Adrenal gland (tissue), 12 donors: ENCODE data around the gene SLC3A2. TPM values are rescaled to one million over a fixed set of nuclear protein-coding genes. Genes with fewer than 3 reads are reported as not detected.

Experiments
- DNase-seq, 7 donors: peaks; one replicate each; pipeline ENCODE4 v3.0.0-alpha.2; 2019 to 2020
- H3K27ac ChIP-seq, 5 donors: fragments of 200-600 bp; sonication (generic) in 4 of 5; 1 replicate in 3 of 5; 2 replicates in 2 of 5; pipeline versions ENCODE4 v1.5.1 to v1.8.0; 2016 to 2020; ENCODE audit warnings: mild to moderate bottlenecking in 1 of 5
- H3K27me3 ChIP-seq: fragments of 200-600 bp; 2 replicates; pipeline ENCODE4 v1.8.0; 2021
- H3K36me3 ChIP-seq, 2 donors: fragments of 200-600 bp; replicated peaks in 1 of 2; 1 replicate in 1 of 2; 2 replicates in 1 of 2; pipeline versions ENCODE4 v1.5.1 to v1.8.0; 2018 to 2022
- H3K4me1 ChIP-seq, 2 donors: fragments of 200-600 bp; replicated peaks in 1 of 2; 1 replicate in 1 of 2; 2 replicates in 1 of 2; pipeline versions ENCODE4 v1.5.1 to v1.8.0; 2018 to 2021
- H3K4me3 ChIP-seq, 4 donors: fragments of 200-600 bp; sonication (generic) in 3 of 4; one replicate each; pipeline ENCODE4 v1.5.1; 2016 to 2018
- H3K9me3 ChIP-seq, 3 donors: fragments of 200-600 bp; sonication (generic) in 1 of 3; replicated peaks in 1 of 3; 1 replicate in 2 of 3; 2 replicates in 1 of 3; pipeline versions ENCODE4 v1.5.1 to v1.8.0; 2016 to 2021
- CTCF ChIP-seq, 6 experiments: fragments of 450-650 bp in 4 of 6; fragments of 200-600 bp in 2 of 6; sonication (generic) in 1 of 6; IDR thresholded peaks; 1 replicate in 5 of 6; 2 replicates in 1 of 6; pipeline versions ENCODE4 v1.5.1 to v1.8.0; 2016 to 2021; ENCODE audit warnings: antibody characterized with exemption in 6 of 6, mild to moderate bottlenecking in 2 of 6, moderate library complexity in 1 of 6
- POLR2A ChIP-seq, 2 donors: fragments of 450-650 bp; IDR thresholded peaks; one replicate each; pipeline ENCODE4 v1.6.1; 2017; ENCODE audit warnings: antibody characterized with exemption in 2 of 2, mild to moderate bottlenecking in 2 of 2, moderate library complexity in 1 of 2
- WGBS, 4 donors: extraction: QIAGEN DNeasy Blood & Tissue Kit in 2 of 4; methylation state at CpG; one replicate each; pipeline versions ENCODE4 v1.1.5 to v1.1.7; 2013 to 2017; 5-methylcytosine and 5-hydroxymethylcytosine counted together
- intact Hi-C, 2 donors: fragments of 100-400 bp; cut with DNase I; formaldehyde crosslinking; loops; one replicate each; pipeline versions ENCODE4 v1.14.1 to v1.15.0; 2022 to 2023
- polyA plus RNA-seq, 3 donors: library from polyadenylated mRNA; stranded (reverse); fragments of 200-250 nt in 2 of 3; fragments of 350-450 nt in 1 of 3; fragmentation: Illumina TruSeq in 1 of 3; extraction: RNeasy Lipid Tissue Mini Kit (QIAGEN cat#74804) in 1 of 3; gene quantifications; one replicate each; pipeline ENCODE4 v1.2.3, GENCODE V29; 2013 to 2014
- total RNA-seq, 9 donors: library from RNA; depleted of rRNA in 4 of 9; stranded (reverse); fragments of >200 nt in 4 of 9; fragments of 120-200 nt in 1 of 9; fragmentation: NEBNext Ultra II Directional in 1 of 9; extraction: Animal tissue kit (Norgen Biotek cat#: 25700) in 1 of 9; gene quantifications; one replicate each; pipeline versions ENCODE4 v1.1.0 to v1.2.4, GENCODE V29; 2013 to 2023
- donor health status: healthy with polysubstance abuse.
- donor health status: Bipolar disorder and iron deficiency.
- donor health status: DM: yes; HTN: yes; CAD: no.
- donor health status: DM: no; HTN: no; CAD: no.
- donor health status: DM: no; HTN: no; CAD: no.
- donor health status: DM: yes; HTN: yes; CAD: no.

The SLC3A2 gene
- total and polyA plus RNA-seq, 12 donors, result 103 to 398 (median 164) TPM

GRCh38 chr11:62917906-62918502, 37.3 kb downstream of the SLC3A2 start:
- 88 to 94% (median 91%) methylated on average over 11 of the region's 11 CpGs for WGBS, 4 donors
- Histone ChIP-seq H3K27ac (no peak overlapping the region), H3K4me3 (no peak overlapping the region), H3K27me3 (peaks cover 7% of the 10 kb centered on the region), H3K36me3 (no peaks in the 10 kb centered on the region), H3K9me3 (no peaks in the 10 kb centered on the region), H3K4me1 (no peaks in the 10 kb centered on the region)
- intact Hi-C loops, result no loop called here
- no peak for DNase-seq
- TF ChIP-seq POLR2A (IDR thresholded peaks at IDR 0.05) (no peak), CTCF (IDR thresholded peaks at IDR 0.05) (no peak)

GRCh38 chr11:62918531-62918930, 37.8 kb downstream of the SLC3A2 start:
- Histone ChIP-seq H3K36me3 (no peaks in the 10 kb centered on the region), H3K4me1 (no peaks in the 10 kb centered on the region), H3K9me3 (no peaks in the 10 kb centered on the region), H3K27me3 (peaks cover 12% of the 10 kb centered on the region), H3K27ac (peak overlapping the region in 1 of 5 donors; percentile 17), H3K4me3 (no peak overlapping the region)
- no peak for DNase-seq
- intact Hi-C loops, result no loop called here
- TF ChIP-seq CTCF (IDR thresholded peaks at IDR 0.05) (no peak), POLR2A (IDR thresholded peaks at IDR 0.05) (no peak)
- 61 to 63% (median 62%) methylated on average over 5 of the region's 5 CpGs for whole genome bisulfite sequencing, 4 donors

GRCh38 chr11:62919476-62919875, 38.8 kb downstream of the SLC3A2 start:
- Histone ChIP-seq H3K4me3 (no peak overlapping the region), H3K27ac (peak overlapping the region in 1 of 5 donors; percentile 17), H3K4me1 (peaks cover 0 to 6% of the 10 kb centered on the region in 2 donors), H3K27me3 (peaks cover 19% of the 10 kb centered on the region), H3K9me3 (no peaks in the 10 kb centered on the region), H3K36me3 (no peaks in the 10 kb centered on the region)
- no peak for DNase-seq
- TF ChIP-seq CTCF (IDR thresholded peaks at IDR 0.05), result no peak
- TF ChIP-seq POLR2A (IDR thresholded peaks at IDR 0.05), result no peak
- intact Hi-C loops, result no loop called here
- 87 to 95% (median 93%) methylated on average over 10 of the region's 10 CpGs for WGBS, 4 donors

DNA sequence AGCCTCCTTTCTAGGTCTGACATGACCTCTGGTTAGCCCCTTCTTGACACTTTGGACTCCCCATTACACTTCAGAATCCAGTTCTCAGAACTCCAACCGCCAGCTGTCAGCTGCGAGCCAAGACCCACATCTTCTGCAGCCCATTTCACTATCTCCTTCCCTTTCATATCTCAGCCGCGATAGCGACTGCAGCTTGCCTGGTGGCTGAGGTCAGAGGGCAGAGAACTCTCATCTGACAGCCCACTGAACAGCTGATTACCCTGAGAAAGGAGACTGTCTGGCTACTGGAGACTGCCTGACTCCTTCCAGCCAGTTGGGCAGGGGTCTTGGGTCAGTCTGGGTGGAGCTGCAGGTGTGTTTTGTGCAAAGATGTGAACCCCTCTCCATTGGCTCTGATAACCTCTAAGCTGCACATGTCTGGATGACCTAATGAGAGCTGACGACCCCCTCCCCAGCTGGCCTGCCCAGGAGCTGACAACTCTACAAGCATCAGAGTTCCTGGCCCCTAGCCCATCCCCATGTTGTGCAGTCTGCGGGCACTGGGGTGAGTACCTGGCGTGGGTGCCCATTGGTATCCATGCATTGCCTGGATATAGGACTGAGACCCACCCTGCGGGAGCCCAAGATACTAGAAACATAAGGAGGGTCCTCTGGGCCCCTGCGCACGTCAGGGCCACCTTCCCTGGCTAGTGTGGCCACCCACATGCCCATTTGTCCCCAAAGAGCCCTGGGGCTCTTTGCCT, 39.4 kb downstream of the SLC3A2 start:
- Histone ChIP-seq H3K27me3 (peaks cover 24% of the 10 kb centered on the region), H3K4me3 (no peak overlapping the region), H3K36me3 (no peaks in the 10 kb centered on the region), H3K4me1 (peaks cover 0 to 6% of the 10 kb centered on the region in 2 donors), H3K27ac (no peak overlapping the region), H3K9me3 (no peaks in the 10 kb centered on the region)
- intact Hi-C loops, result no loop called here
- no peak for DNase-seq
- TF ChIP-seq CTCF (IDR thresholded peaks at IDR 0.05), result no peak
- no peak for TF ChIP-seq POLR2A (IDR thresholded peaks at IDR 0.05)
- WGBS, 4 donors, result 65 to 82% (median 73%) methylated on average over 10 to 11 of the region's 11 CpGs
